H9 (cell line): Measurements from ENCODE around the gene ORM2. TPM values are rescaled to one million over a fixed set of nuclear protein-coding genes. Genes with fewer than 3 reads are reported as not detected.

Experiments
- DNase-seq: peaks from one replicate; pipeline ENCODE4 v3.0.0-alpha.2; 2017
- H2AFZ ChIP-seq: one replicate; pipeline ENCODE4 v1.6.1; 2013; ENCODE audit warnings: mild to moderate bottlenecking, low read length, control low read depth, moderate library complexity
- H2AK5ac ChIP-seq: 2 replicates; pipeline ENCODE4 v1.6.1; 2013; ENCODE audit warnings: low read length, control low read depth, mixed read lengths; ENCODE audit not compliant: insufficient read length
- H2BK120ac ChIP-seq: one replicate; pipeline ENCODE4 v1.6.1; 2013; ENCODE audit warnings: low read depth, mild to moderate bottlenecking, low read length, control low read depth, inconsistent platforms; ENCODE audit not compliant: poor library complexity, severe bottlenecking
- H2BK12ac ChIP-seq: 2 replicates; pipeline ENCODE4 v1.6.1; 2013; ENCODE audit warnings: low read length, control low read depth, mixed read lengths, low read depth; ENCODE audit not compliant: insufficient read length
- H2BK15ac ChIP-seq: 2 replicates; pipeline ENCODE4 v1.6.1; 2013; ENCODE audit warnings: low read depth, low read length, control low read depth
- H2BK20ac ChIP-seq: one replicate; pipeline ENCODE4 v1.6.1; 2013; ENCODE audit warnings: low read depth, mild to moderate bottlenecking, low read length, control low read depth, inconsistent platforms; ENCODE audit not compliant: poor library complexity, severe bottlenecking
- H2BK5ac ChIP-seq: 2 replicates; pipeline ENCODE4 v1.6.1; 2013; ENCODE audit warnings: low read length, control low read depth, mixed read lengths; ENCODE audit not compliant: insufficient read length
- H3K14ac ChIP-seq: 2 replicates; pipeline ENCODE4 v1.6.1; 2013; ENCODE audit warnings: low read length, control low read depth; ENCODE audit not compliant: insufficient read depth
- H3K18ac ChIP-seq: 2 replicates; pipeline ENCODE4 v1.6.1; 2013; ENCODE audit warnings: low read depth, mild to moderate bottlenecking, mixed read lengths, low read length, control low read depth; ENCODE audit not compliant: insufficient read length
- H3K23ac ChIP-seq: 2 replicates; pipeline ENCODE4 v1.6.1; 2013; ENCODE audit warnings: low read length, control low read depth, mixed read lengths, low read depth; ENCODE audit not compliant: insufficient read length
- H3K23me2 ChIP-seq: 2 replicates; pipeline ENCODE4 v1.6.1; 2013; ENCODE audit warnings: low read depth, mild to moderate bottlenecking, mixed read lengths, low read length, control low read depth; ENCODE audit not compliant: insufficient read length, poor library complexity, severe bottlenecking
- H3K27ac ChIP-seq: 2 replicates; pipeline ENCODE4 v1.5.1; 2013; ENCODE audit warnings: low read length, control low read depth, mixed read lengths, low read depth; ENCODE audit not compliant: insufficient read length
- H3K27me3 ChIP-seq: 2 replicates; pipeline ENCODE4 v1.6.1; 2013; ENCODE audit warnings: low read length, control low read depth, inconsistent platforms; ENCODE audit not compliant: insufficient read depth
- H3K4ac ChIP-seq: 2 replicates; pipeline ENCODE4 v1.6.1; 2013; ENCODE audit warnings: low read depth, mild to moderate bottlenecking, control low read depth, inconsistent platforms, low read length, moderate library complexity
- H3K4me1 ChIP-seq: 2 replicates; pipeline ENCODE4 v1.6.1; 2013; ENCODE audit warnings: low read length, control low read depth, inconsistent platforms; ENCODE audit not compliant: insufficient read depth
- H3K4me2 ChIP-seq: 2 replicates; pipeline ENCODE4 v1.6.1; 2013; ENCODE audit warnings: low read length, control low read depth, mixed read lengths; ENCODE audit not compliant: insufficient read length, insufficient read depth
- H3K56ac ChIP-seq: 2 replicates; pipeline ENCODE4 v1.6.1; 2013; ENCODE audit warnings: low read depth, mild to moderate bottlenecking, mixed read lengths, low read length, control low read depth; ENCODE audit not compliant: insufficient read length
- H3K79me1 ChIP-seq: 2 replicates; pipeline ENCODE4 v1.6.1; 2013; ENCODE audit warnings: low read depth, mild to moderate bottlenecking, moderate library complexity, low read length, control low read depth, inconsistent platforms; ENCODE audit not compliant: insufficient read depth, poor library complexity, severe bottlenecking
- H3K79me2 ChIP-seq: 2 replicates; pipeline ENCODE4 v1.6.1; 2013; ENCODE audit warnings: low read length, control low read depth, inconsistent platforms; ENCODE audit not compliant: insufficient read depth
- H3K9ac ChIP-seq: 2 replicates; pipeline ENCODE4 v1.6.1; 2013; ENCODE audit warnings: low read length, control low read depth, mixed read lengths; ENCODE audit not compliant: insufficient read length; ENCODE audit errors: extremely low read depth
- H3K9me3 ChIP-seq: one replicate; pipeline ENCODE4 v1.6.1; 2013; ENCODE audit warnings: low read depth, low read length, inconsistent platforms; ENCODE audit not compliant: control insufficient read depth
- H3T11ph ChIP-seq: one replicate; pipeline ENCODE4 v1.6.1; 2013; ENCODE audit warnings: mild to moderate bottlenecking, low read length, control low read depth, inconsistent platforms
- H4K20me1 ChIP-seq: one replicate; pipeline ENCODE4 v1.6.1; 2013; ENCODE audit not compliant: control insufficient read depth, insufficient read length, insufficient read depth
- H4K5ac ChIP-seq: 2 replicates; pipeline ENCODE4 v1.6.1; 2013; ENCODE audit warnings: low read depth, mild to moderate bottlenecking, mixed read lengths, low read length, control low read depth; ENCODE audit not compliant: insufficient read length
- H4K8ac ChIP-seq: replicated peaks from 2 replicates; pipeline ENCODE4 v1.6.1; 2013; ENCODE audit warnings: low read length, control low read depth, mixed read lengths, low read depth; ENCODE audit not compliant: insufficient read length
- H4K91ac ChIP-seq: 2 replicates; pipeline ENCODE4 v1.6.1; 2013; ENCODE audit warnings: low read depth, mild to moderate bottlenecking, moderate library complexity, mixed read lengths, low read length, control low read depth; ENCODE audit not compliant: insufficient read length
- H3K27ac Mint-ChIP-seq, 3 experiments: 2 replicates in 2 of 3; 3 replicates in 1 of 3; pipeline ENCODE4 v1.8.0; 2020 to 2021; ENCODE audit warnings: mixed read lengths in 3 of 3, mild to moderate bottlenecking in 1 of 3, moderate library complexity in 1 of 3
- H3K27me3 Mint-ChIP-seq: 2 replicates; pipeline ENCODE4 v1.8.0; 2021; ENCODE audit warnings: low read depth, mild to moderate bottlenecking, moderate library complexity, mixed read lengths
- H3K36me3 Mint-ChIP-seq, 3 experiments: 2 replicates in 2 of 3; 3 replicates in 1 of 3; pipeline ENCODE4 v1.8.0; 2020 to 2021; ENCODE audit warnings: low read depth in 3 of 3, mixed read lengths in 3 of 3; ENCODE audit not compliant: insufficient read depth in 1 of 3
- H3K4me1 Mint-ChIP-seq, 2 experiments: 2 replicates each; pipeline ENCODE4 v1.8.0; 2020; ENCODE audit warnings: mixed read lengths in 2 of 2
- H3K4me3 Mint-ChIP-seq, 2 experiments: 2 replicates in 1 of 2; 3 replicates in 1 of 2; pipeline ENCODE4 v1.8.0; 2020 to 2021; ENCODE audit warnings: mild to moderate bottlenecking in 2 of 2, mixed read lengths in 2 of 2, moderate library complexity in 1 of 2
- H3K9me3 Mint-ChIP-seq, 2 experiments: 2 replicates in 1 of 2; 3 replicates in 1 of 2; pipeline ENCODE4 v1.8.0; 2020; ENCODE audit warnings: mild to moderate bottlenecking in 2 of 2, mixed read lengths in 2 of 2, moderate library complexity in 1 of 2
- WGBS: extraction: QIAGEN DNeasy Blood & Tissue Kit; methylation state at CpG from one replicate; pipeline ENCODE4 v1.1.7; 2013; ENCODE audit warnings: missing lambda C conversion rate, low lambda C conversion rate, mixed read lengths; ENCODE audit not compliant: insufficient read length; ENCODE audit errors: extremely low coverage; 5-methylcytosine and 5-hydroxymethylcytosine counted together
- total RNA-seq: library from RNA; stranded (reverse); gene quantifications from 2 replicates; pipeline ENCODE4 v1.2.1, GENCODE V29; 2021
- TF ChIP-seq, protein P1 (sequence below): fragments of 200-600 bp; sonication (generic); conservative IDR thresholded peaks from 3 replicates; pipeline ENCODE4 v1.8.0; 2021; ENCODE audit warnings: antibody characterized with exemption, mild to moderate bottlenecking

ORM2 gene
- total RNA-seq, 1 experiment from 2014 or later: 1.2 TPM

- no peak overlapping the region for H3K18ac ChIP-seq
- no peak overlapping the region for H2BK12ac ChIP-seq
- Mint-ChIP-seq H3K4me1 (peaks cover 4 to 13% of the 10 kb centered on the region in 2 experiments; a peak in 3 of 4 replicates), H3K27me3 (no peaks in the 10 kb centered on the region; the same call in 1 of the 2 replicates), H3K36me3 (peaks cover 0 to 9% (median 2%) of the 10 kb centered on the region in 3 experiments; a peak in 3 of 7 replicates), H3K27ac (peak overlapping the region in 1 of 3 experiments; percentile 9; a peak in 1 of 7 replicates), H3K9me3 (no peaks in the 10 kb centered on the region; a peak in 1 of 5 replicates), H3K4me3 (no peak overlapping the region)
- no CpG with 5 or more reads among the region's 12 CpGs for WGBS
- H4K91ac ChIP-seq: no peak overlapping the region
- H3K14ac ChIP-seq: no peak overlapping the region; the same call in 1 of the 2 replicates
- no peak overlapping the region for H2BK15ac ChIP-seq
- H2BK20ac ChIP-seq: no peak overlapping the region
- H3K9ac ChIP-seq: no peak overlapping the region
- no peaks in the 10 kb centered on the region for H3K79me2 ChIP-seq
- H3K4ac ChIP-seq: no peak overlapping the region
- H3K27ac ChIP-seq: no peak overlapping the region
- H3K4me1 ChIP-seq: no peaks in the 10 kb centered on the region
- peak; percentile 15 for DNase-seq
- H3K23me2 ChIP-seq: no peaks in the 10 kb centered on the region
- H2BK5ac ChIP-seq: no peak overlapping the region
- no peak overlapping the region for H3T11ph ChIP-seq
- no peak overlapping the region for H3K4me2 ChIP-seq
- TF ChIP-seq, protein P1, sequence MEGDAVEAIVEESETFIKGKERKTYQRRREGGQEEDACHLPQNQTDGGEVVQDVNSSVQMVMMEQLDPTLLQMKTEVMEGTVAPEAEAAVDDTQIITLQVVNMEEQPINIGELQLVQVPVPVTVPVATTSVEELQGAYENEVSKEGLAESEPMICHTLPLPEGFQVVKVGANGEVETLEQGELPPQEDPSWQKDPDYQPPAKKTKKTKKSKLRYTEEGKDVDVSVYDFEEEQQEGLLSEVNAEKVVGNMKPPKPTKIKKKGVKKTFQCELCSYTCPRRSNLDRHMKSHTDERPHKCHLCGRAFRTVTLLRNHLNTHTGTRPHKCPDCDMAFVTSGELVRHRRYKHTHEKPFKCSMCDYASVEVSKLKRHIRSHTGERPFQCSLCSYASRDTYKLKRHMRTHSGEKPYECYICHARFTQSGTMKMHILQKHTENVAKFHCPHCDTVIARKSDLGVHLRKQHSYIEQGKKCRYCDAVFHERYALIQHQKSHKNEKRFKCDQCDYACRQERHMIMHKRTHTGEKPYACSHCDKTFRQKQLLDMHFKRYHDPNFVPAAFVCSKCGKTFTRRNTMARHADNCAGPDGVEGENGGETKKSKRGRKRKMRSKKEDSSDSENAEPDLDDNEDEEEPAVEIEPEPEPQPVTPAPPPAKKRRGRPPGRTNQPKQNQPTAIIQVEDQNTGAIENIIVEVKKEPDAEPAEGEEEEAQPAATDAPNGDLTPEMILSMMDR: no peak
- H2BK120ac ChIP-seq: no peak overlapping the region
- no peak overlapping the region for H3K23ac ChIP-seq
- no peak overlapping the region for H2AFZ ChIP-seq
- H4K20me1 ChIP-seq: no peaks in the 10 kb centered on the region
- no peak overlapping the region for H4K8ac ChIP-seq
- no peaks in the 10 kb centered on the region for H3K27me3 ChIP-seq
- H3K56ac ChIP-seq: no peak overlapping the region
- H3K9me3 ChIP-seq: no peaks in the 10 kb centered on the region
- H2AK5ac ChIP-seq: no peak overlapping the region
- no peak overlapping the region for H4K5ac ChIP-seq
- no peaks in the 10 kb centered on the region for H3K79me1 ChIP-seq
Observed at GRCh38 chr9:114281473-114282103, 48.1 kb upstream of the ORM2 start.
